GM23338 (cell line): ENCODE results near the gene OSER1. TPM values are rescaled to one million over a fixed set of nuclear protein-coding genes. Genes with fewer than 3 reads are reported as not detected.
A peak's percentile ranks its signal among the peaks of the same experiment; 100 is the strongest.

Experiments
- ATAC-seq: fragments of 200-7000 bp; cut with Tn5 transposase; 3 replicates; pipeline ENCODE4 v1.9.1; 2020
- DNase-seq: peaks from one replicate; pipeline ENCODE4 v3.0.0-alpha.2; 2015; ENCODE audit warnings: low spot score
- H2AFZ ChIP-seq: fragments of 200-600 bp; sonication (generic); 2 replicates; pipeline ENCODE4 v1.8.0; 2016; ENCODE audit warnings: antibody characterized with exemption, mild to moderate bottlenecking, moderate library complexity
- H3F3A ChIP-seq: fragments of 200-600 bp; sonication (generic); replicated peaks from 2 replicates; pipeline ENCODE4 v1.8.0; 2017; ENCODE audit warnings: antibody characterized with exemption, mixed run types, low read depth
- H3K27ac ChIP-seq: fragments of 200-600 bp; sonication (generic); 2 replicates; pipeline ENCODE4 v1.6.1; 2016; ENCODE audit warnings: low read depth
- H3K27me3 ChIP-seq: fragments of 200-600 bp; sonication (generic); 2 replicates; pipeline ENCODE4 v1.8.0; 2016; ENCODE audit warnings: mild to moderate bottlenecking, mixed run types, moderate library complexity; ENCODE audit not compliant: insufficient read depth
- H3K36me3 ChIP-seq: fragments of 200-600 bp; sonication (generic); 2 replicates; pipeline ENCODE4 v1.8.0; 2016; ENCODE audit warnings: mild to moderate bottlenecking; ENCODE audit not compliant: insufficient read depth
- H3K4me1 ChIP-seq: fragments of 200-600 bp; sonication (generic); 2 replicates; pipeline ENCODE4 v1.8.0; 2016; ENCODE audit warnings: mild to moderate bottlenecking, moderate library complexity; ENCODE audit not compliant: insufficient read depth
- H3K4me2 ChIP-seq: fragments of 200-600 bp; sonication (generic); 2 replicates; pipeline ENCODE4 v1.7.1; 2017; ENCODE audit warnings: mixed run types
- H3K4me3 ChIP-seq: fragments of 200-600 bp; sonication (generic); 2 replicates; pipeline ENCODE4 v1.6.1; 2016; ENCODE audit warnings: mixed run types
- H3K79me2 ChIP-seq: fragments of 200-600 bp; sonication (generic); replicated peaks from 2 replicates; pipeline ENCODE4 v1.8.0; 2017; ENCODE audit warnings: mild to moderate bottlenecking; ENCODE audit not compliant: insufficient read depth
- H3K9me2 ChIP-seq: fragments of 200-600 bp; sonication (generic); 2 replicates; pipeline ENCODE4 v1.8.0; 2017; ENCODE audit not compliant: insufficient read depth
- H4K20me1 ChIP-seq: fragments of 200-600 bp; sonication (generic); replicated peaks from 2 replicates; pipeline ENCODE4 v1.8.0; 2017; ENCODE audit warnings: mild to moderate bottlenecking; ENCODE audit not compliant: insufficient read depth
- H3K27ac Mint-ChIP-seq: 2 replicates; pipeline ENCODE4 v1.8.0; 2020; ENCODE audit warnings: inconsistent platforms, mild to moderate bottlenecking, moderate library complexity, mixed read lengths
- H3K27me3 Mint-ChIP-seq: 3 replicates; pipeline ENCODE4 v1.8.0; 2022; ENCODE audit warnings: low read depth, mild to moderate bottlenecking, moderate library complexity, mixed read lengths, inconsistent platforms; ENCODE audit not compliant: insufficient read depth, poor library complexity
- H3K36me3 Mint-ChIP-seq: 3 replicates; pipeline ENCODE4 v1.8.0; 2021; ENCODE audit warnings: low read depth, mild to moderate bottlenecking, inconsistent platforms, moderate library complexity, mixed read lengths
- H3K4me1 Mint-ChIP-seq: 3 replicates; pipeline ENCODE4 v1.8.0; 2020; ENCODE audit warnings: mild to moderate bottlenecking, inconsistent platforms, mixed read lengths
- H3K4me3 Mint-ChIP-seq: 3 replicates; pipeline ENCODE4 v1.8.0; 2021; ENCODE audit warnings: moderate library complexity, mild to moderate bottlenecking, inconsistent platforms, mixed read lengths
- H3K9me3 Mint-ChIP-seq: 3 replicates; pipeline ENCODE4 v1.8.0; 2020; ENCODE audit warnings: moderate library complexity, mild to moderate bottlenecking, inconsistent platforms, mixed read lengths
- CREB1 ChIP-seq: fragments of 250-450 bp; sonication (Bioruptor Pico); IDR thresholded peaks from 2 replicates; pipeline ENCODE4 v1.5.0; 2020; ENCODE audit warnings: low read depth, mild to moderate bottlenecking, moderate library complexity
- CTCF ChIP-seq, 2 experiments: fragments of 200-600 bp in 1 of 2; sonication (generic) in 1 of 2; conservative IDR thresholded peaks; 2 replicates each; pipeline versions ENCODE4 v1.5.1 to v1.6.1; 2016 to 2017; ENCODE audit warnings: antibody characterized with exemption in 2 of 2, low read depth in 2 of 2, mild to moderate bottlenecking in 2 of 2, moderate library complexity in 1 of 2
- ETS1 ChIP-seq: IDR thresholded peaks from 2 replicates; pipeline ENCODE4 v1.6.1; 2016; ENCODE audit warnings: antibody characterized with exemption
- EZH2 ChIP-seq: fragments of 200-600 bp; sonication (generic); IDR thresholded peaks from one replicate; pipeline ENCODE4 v1.8.0; 2017; ENCODE audit warnings: antibody characterized with exemption, mild to moderate bottlenecking, low read depth; ENCODE audit not compliant: unreplicated experiment
- EZH2phosphoT487 ChIP-seq: fragments of 200-600 bp; sonication (generic); IDR thresholded peaks from one replicate; pipeline ENCODE4 v1.8.1; 2018; ENCODE audit warnings: antibody characterized with exemption; ENCODE audit not compliant: unreplicated experiment
- JUNB ChIP-seq: IDR thresholded peaks from one replicate; pipeline ENCODE4 v1.6.1; 2016; ENCODE audit warnings: antibody characterized with exemption; ENCODE audit not compliant: unreplicated experiment
- POLR2AphosphoS5 ChIP-seq: IDR thresholded peaks from 2 replicates; pipeline ENCODE4 v1.6.1; 2016; ENCODE audit warnings: antibody characterized with exemption, low read depth
- REST ChIP-seq: IDR thresholded peaks from one replicate; pipeline ENCODE4 v1.6.1; 2018; ENCODE audit warnings: antibody characterized with exemption; ENCODE audit not compliant: unreplicated experiment
- polyA plus RNA-seq: library from polyadenylated mRNA; unstranded; fragments of >200 nt; fragmentation: Nextera tagmentation; extraction: Ambion mirVana; gene quantifications from 2 replicates; pipeline ENCODE4 v1.2.1, GENCODE V29; 2016
- total RNA-seq: library from RNA; depleted of rRNA; stranded (reverse); fragments of >200 nt; shearing (Covaris generic); gene quantifications from 2 replicates; pipeline ENCODE4 v1.2.3, GENCODE V29; 2014
- TF ChIP-seq, protein P1 (sequence below): fragments of 250-450 bp; sonication (Bioruptor Pico); IDR thresholded peaks from 2 replicates; pipeline ENCODE4 v1.5.0; 2020; ENCODE audit warnings: mild to moderate bottlenecking, moderate library complexity

OSER1 gene
- total and polyA plus RNA-seq, 2 experiments from 2014 or later, result 25.2 to 31.1 TPM

GRCh38 chr20:44187054-44187771 is 23.4 kb downstream of the OSER1 start, which contains the start of gene JPH2 (continued):
- no peak for TF ChIP-seq CTCF (conservative IDR thresholded peaks at IDR 0.05; ENCODE audit: low read depth in 2 of 2)
- TF ChIP-seq EZH2phosphoT487, result no peak
- no peak for TF ChIP-seq CREB1 (CRISPR knock-in tag)
- TF ChIP-seq POLR2AphosphoS5, result no peak
- TF ChIP-seq EZH2, result no peak
- TF ChIP-seq ETS1, result no peak
- TF ChIP-seq REST, result no peak

DNA sequence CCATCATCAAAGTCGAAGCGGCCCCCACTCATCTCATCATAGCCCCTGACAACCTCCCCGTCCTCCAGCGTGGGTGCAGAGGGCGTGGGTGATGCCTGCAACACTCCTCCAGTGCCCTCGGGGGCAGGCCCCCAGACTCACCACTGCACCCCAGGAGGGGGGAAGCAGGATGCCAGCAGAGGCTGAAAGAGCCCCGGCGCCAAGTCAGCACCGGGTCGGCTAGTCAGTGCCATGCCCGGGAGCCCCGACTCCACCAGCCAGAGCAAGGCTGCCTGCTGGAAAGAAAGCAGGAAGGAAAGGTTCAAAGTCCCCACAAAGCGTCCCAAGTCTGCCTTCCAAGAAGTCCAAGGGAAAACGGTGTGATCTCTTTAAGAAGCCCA is 23.9 kb downstream of the OSER1 start:
- DNase-seq (no peak), ATAC-seq (peak; percentile 47)
- Mint-ChIP-seq H3K4me1 (peaks cover 17% of the 10 kb centered on the region), H3K9me3 (no peaks in the 10 kb centered on the region), H3K36me3 (no peaks in the 10 kb centered on the region), H3K27me3 (peaks cover 7% of the 10 kb centered on the region), H3K27ac (no peak overlapping the region), H3K4me3 (peak overlapping the region; percentile 74)
- Histone ChIP-seq H3K4me3 (peak overlapping the region; percentile 78), H3K27me3 (peaks cover 4% of the 10 kb centered on the region; the same call in 1 of the 2 replicates), H3K9me2 (no peaks in the 10 kb centered on the region), H4K20me1 (no peaks in the 10 kb centered on the region), H3F3A (no peaks in the 10 kb centered on the region), H3K79me2 (no peaks in the 10 kb centered on the region), H3K36me3 (no peaks in the 10 kb centered on the region), H3K4me1 (peaks cover 6% of the 10 kb centered on the region; the same call in 1 of the 2 replicates), H3K27ac (no peak overlapping the region), H3K4me2 (peak overlapping the region; percentile 94), H2AFZ (peak overlapping the region; percentile 97)
- TF ChIP-seq CTCF (conservative IDR thresholded peaks at IDR 0.05; ENCODE audit: low read depth in 2 of 2) (no peak), POLR2AphosphoS5 (no peak), JUNB (no peak)
- TF ChIP-seq, protein P1, sequence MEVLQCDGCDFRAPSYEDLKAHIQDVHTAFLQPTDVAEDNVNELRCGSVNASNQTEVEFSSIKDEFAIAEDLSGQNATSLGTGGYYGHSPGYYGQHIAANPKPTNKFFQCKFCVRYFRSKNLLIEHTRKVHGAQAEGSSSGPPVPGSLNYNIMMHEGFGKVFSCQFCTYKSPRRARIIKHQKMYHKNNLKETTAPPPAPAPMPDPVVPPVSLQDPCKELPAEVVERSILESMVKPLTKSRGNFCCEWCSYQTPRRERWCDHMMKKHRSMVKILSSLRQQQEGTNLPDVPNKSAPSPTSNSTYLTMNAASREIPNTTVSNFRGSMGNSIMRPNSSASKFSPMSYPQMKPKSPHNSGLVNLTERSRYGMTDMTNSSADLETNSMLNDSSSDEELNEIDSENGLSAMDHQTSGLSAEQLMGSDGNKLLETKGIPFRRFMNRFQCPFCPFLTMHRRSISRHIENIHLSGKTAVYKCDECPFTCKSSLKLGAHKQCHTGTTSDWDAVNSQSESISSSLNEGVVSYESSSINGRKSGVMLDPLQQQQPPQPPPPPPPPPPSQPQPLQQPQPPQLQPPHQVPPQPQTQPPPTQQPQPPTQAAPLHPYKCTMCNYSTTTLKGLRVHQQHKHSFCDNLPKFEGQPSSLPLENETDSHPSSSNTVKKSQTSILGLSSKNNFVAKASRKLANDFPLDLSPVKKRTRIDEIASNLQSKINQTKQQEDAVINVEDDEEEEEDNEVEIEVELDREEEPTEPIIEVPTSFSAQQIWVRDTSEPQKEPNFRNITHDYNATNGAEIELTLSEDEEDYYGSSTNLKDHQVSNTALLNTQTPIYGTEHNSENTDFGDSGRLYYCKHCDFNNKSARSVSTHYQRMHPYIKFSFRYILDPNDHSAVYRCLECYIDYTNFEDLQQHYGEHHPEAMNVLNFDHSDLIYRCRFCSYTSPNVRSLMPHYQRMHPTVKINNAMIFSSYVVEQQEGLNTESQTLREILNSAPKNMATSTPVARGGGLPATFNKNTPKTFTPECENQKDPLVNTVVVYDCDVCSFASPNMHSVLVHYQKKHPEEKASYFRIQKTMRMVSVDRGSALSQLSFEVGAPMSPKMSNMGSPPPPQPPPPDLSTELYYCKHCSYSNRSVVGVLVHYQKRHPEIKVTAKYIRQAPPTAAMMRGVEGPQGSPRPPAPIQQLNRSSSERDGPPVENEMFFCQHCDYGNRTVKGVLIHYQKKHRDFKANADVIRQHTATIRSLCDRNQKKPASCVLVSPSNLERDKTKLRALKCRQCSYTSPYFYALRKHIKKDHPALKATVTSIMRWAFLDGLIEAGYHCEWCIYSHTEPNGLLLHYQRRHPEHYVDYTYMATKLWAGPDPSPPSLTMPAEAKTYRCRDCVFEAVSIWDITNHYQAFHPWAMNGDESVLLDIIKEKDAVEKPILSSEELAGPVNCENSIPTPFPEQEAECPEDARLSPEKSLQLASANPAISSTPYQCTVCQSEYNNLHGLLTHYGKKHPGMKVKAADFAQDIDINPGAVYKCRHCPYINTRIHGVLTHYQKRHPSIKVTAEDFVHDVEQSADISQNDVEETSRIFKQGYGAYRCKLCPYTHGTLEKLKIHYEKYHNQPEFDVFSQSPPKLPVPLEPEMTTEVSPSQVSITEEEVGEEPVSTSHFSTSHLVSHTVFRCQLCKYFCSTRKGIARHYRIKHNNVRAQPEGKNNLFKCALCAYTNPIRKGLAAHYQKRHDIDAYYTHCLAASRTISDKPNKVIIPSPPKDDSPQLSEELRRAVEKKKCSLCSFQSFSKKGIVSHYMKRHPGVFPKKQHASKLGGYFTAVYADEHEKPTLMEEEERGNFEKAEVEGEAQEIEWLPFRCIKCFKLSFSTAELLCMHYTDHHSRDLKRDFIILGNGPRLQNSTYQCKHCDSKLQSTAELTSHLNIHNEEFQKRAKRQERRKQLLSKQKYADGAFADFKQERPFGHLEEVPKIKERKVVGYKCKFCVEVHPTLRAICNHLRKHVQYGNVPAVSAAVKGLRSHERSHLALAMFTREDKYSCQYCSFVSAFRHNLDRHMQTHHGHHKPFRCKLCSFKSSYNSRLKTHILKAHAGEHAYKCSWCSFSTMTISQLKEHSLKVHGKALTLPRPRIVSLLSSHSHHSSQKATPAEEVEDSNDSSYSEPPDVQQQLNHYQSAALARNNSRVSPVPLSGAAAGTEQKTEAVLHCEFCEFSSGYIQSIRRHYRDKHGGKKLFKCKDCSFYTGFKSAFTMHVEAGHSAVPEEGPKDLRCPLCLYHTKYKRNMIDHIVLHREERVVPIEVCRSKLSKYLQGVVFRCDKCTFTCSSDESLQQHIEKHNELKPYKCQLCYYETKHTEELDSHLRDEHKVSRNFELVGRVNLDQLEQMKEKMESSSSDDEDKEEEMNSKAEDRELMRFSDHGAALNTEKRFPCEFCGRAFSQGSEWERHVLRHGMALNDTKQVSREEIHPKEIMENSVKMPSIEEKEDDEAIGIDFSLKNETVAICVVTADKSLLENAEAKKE (CRISPR knock-in tag), result no peak
